CD14-positive monocyte (primary cell): Measurements from ENCODE around the gene AGO3. TPM values are rescaled to one million over a fixed set of nuclear protein-coding genes. Genes with fewer than 3 reads are reported as not detected.
A peak's percentile ranks its signal among the peaks of the same experiment; 100 is the strongest.

Experiments
- DNase-seq, 3 donors: peaks; one replicate each; pipeline ENCODE4 v3.0.0-alpha.2; 2011 to 2022
- H2AFZ ChIP-seq: 2 replicates; pipeline ENCODE4 v1.6.0; 2012; ENCODE audit warnings: mild to moderate bottlenecking, low read depth, low read length, inconsistent platforms; ENCODE audit not compliant: insufficient read depth, poor library complexity, severe bottlenecking
- H3K27ac ChIP-seq, 2 donors: 1 replicate in 1 of 2; 2 replicates in 1 of 2; pipeline ENCODE4 v1.5.1; 2012 to 2013; ENCODE audit warnings: low read length in 2 of 2, control low read depth in 1 of 2, inconsistent platforms in 1 of 2, low read depth in 1 of 2, mild to moderate bottlenecking in 1 of 2
- H3K27me3 ChIP-seq, 2 donors: one replicate each; pipeline versions ENCODE4 v1.6.0 to v1.6.1; 2011 to 2013; ENCODE audit warnings: low read length in 2 of 2; ENCODE audit not compliant: control insufficient read depth in 2 of 2, insufficient read depth in 2 of 2
- H3K36me3 ChIP-seq, 2 donors: replicated peaks in 1 of 2; 1 replicate in 1 of 2; 2 replicates in 1 of 2; pipeline versions ENCODE4 v1.5.1 to v1.6.1; 2012 to 2013; ENCODE audit warnings: low read length in 2 of 2, control low read depth in 1 of 2, inconsistent platforms in 1 of 2, mild to moderate bottlenecking in 1 of 2; ENCODE audit not compliant: insufficient read depth in 2 of 2, control insufficient read depth in 1 of 2
- H3K4me1 ChIP-seq, 2 donors: 1 replicate in 1 of 2; 2 replicates in 1 of 2; pipeline versions ENCODE4 v1.5.1 to v1.6.1; 2012 to 2013; ENCODE audit warnings: low read length in 2 of 2, control low read depth in 1 of 2, inconsistent platforms in 1 of 2, mild to moderate bottlenecking in 1 of 2, moderate library complexity in 1 of 2; ENCODE audit not compliant: insufficient read depth in 2 of 2, control insufficient read depth in 1 of 2
- H3K4me2 ChIP-seq: replicated peaks from 2 replicates; pipeline ENCODE3; 2012; ENCODE audit warnings: low read length, moderate library complexity, mild to moderate bottlenecking; ENCODE audit not compliant: poor library complexity, severe bottlenecking; ENCODE audit errors: extremely low read depth
- H3K4me3 ChIP-seq, 3 experiments: fragments of 200-600 bp in 1 of 3; sonication (generic) in 1 of 3; replicated peaks in 1 of 3; 1 replicate in 2 of 3; 2 replicates in 1 of 3; pipeline ENCODE4 v1.5.1; 2011 to 2013; ENCODE audit warnings: low read length in 3 of 3, mild to moderate bottlenecking in 3 of 3, control low read depth in 2 of 3, low read depth in 2 of 3, inconsistent platforms in 1 of 3, moderate library complexity in 1 of 3
- H3K79me2 ChIP-seq: 2 replicates; pipeline ENCODE4 v1.6.0; 2012; ENCODE audit warnings: mild to moderate bottlenecking, control low read depth, inconsistent platforms, low read length, moderate library complexity; ENCODE audit not compliant: insufficient read depth
- H3K9ac ChIP-seq: 2 replicates; pipeline ENCODE4 v1.6.0; 2017; ENCODE audit warnings: low read length, mild to moderate bottlenecking; ENCODE audit not compliant: insufficient read depth, poor library complexity, severe bottlenecking
- H3K9me3 ChIP-seq, 2 donors: replicated peaks in 1 of 2; 1 replicate in 1 of 2; 2 replicates in 1 of 2; pipeline versions ENCODE4 v1.5.1 to v1.6.1; 2012 to 2013; ENCODE audit warnings: low read length in 2 of 2, control low read depth in 1 of 2; ENCODE audit not compliant: control insufficient read depth in 1 of 2, insufficient read depth in 1 of 2
- H4K20me1 ChIP-seq: 2 replicates; pipeline ENCODE4 v1.6.0; 2012; ENCODE audit warnings: mild to moderate bottlenecking, low read length, control low read depth, moderate library complexity; ENCODE audit not compliant: insufficient read depth
- H3K27ac Mint-ChIP-seq, 7 donors: one replicate each; pipeline ENCODE4 v1.8.0; 2020; ENCODE audit warnings: mild to moderate bottlenecking in 7 of 7, mixed read lengths in 7 of 7, moderate library complexity in 6 of 7, inconsistent platforms in 2 of 7
- H3K27me3 Mint-ChIP-seq, 3 donors: one replicate each; pipeline ENCODE4 v1.8.0; 2021 to 2022; ENCODE audit warnings: low read depth in 3 of 3, mild to moderate bottlenecking in 3 of 3, mixed read lengths in 3 of 3, moderate library complexity in 3 of 3, inconsistent platforms in 1 of 3
- H3K36me3 Mint-ChIP-seq, 2 donors: one replicate each; pipeline ENCODE4 v1.8.0; 2020; ENCODE audit warnings: mixed read lengths in 2 of 2, inconsistent platforms in 1 of 2, mild to moderate bottlenecking in 1 of 2
- H3K4me1 Mint-ChIP-seq: one replicate; pipeline ENCODE4 v1.8.0; 2020; ENCODE audit warnings: mild to moderate bottlenecking, mixed read lengths
- H3K4me3 Mint-ChIP-seq, 2 donors: one replicate each; pipeline ENCODE4 v1.8.0; 2020; ENCODE audit warnings: mild to moderate bottlenecking in 2 of 2, mixed read lengths in 2 of 2, moderate library complexity in 1 of 2
- H3K9me3 Mint-ChIP-seq, 7 donors: one replicate each; pipeline ENCODE4 v1.8.0; 2020 to 2022; ENCODE audit warnings: mixed read lengths in 7 of 7, mild to moderate bottlenecking in 6 of 7, moderate library complexity in 6 of 7, inconsistent platforms in 2 of 7
- WGBS: methylation state at CpG from one replicate; pipeline ENCODE4 v1.1.5; 2013; ENCODE audit warnings: missing lambda C conversion rate; ENCODE audit not compliant: insufficient coverage; 5-methylcytosine and 5-hydroxymethylcytosine counted together
- intact Hi-C, 2 donors: fragments of 100-400 bp; cut with micrococcal nuclease; formaldehyde crosslinking; loops; one replicate each; pipeline versions ENCODE4 v1.15.0 to v1.15.1; 2023
- polyA plus RNA-seq, 3 donors: library from polyadenylated mRNA; depleted of rRNA in 1 of 3; unstranded in 2 of 3; stranded (reverse) in 1 of 3; fragments of 300-500 nt in 2 of 3; fragments of >200 nt in 1 of 3; fragmentation: Illumina TruSeq in 2 of 3; gene quantifications; 1 replicate in 2 of 3; 2 replicates in 1 of 3; pipeline ENCODE4 v1.2.3, GENCODE V29; 2012 to 2021
- TF ChIP-seq, protein P1 (sequence below): fragments of 200-600 bp; IDR thresholded peaks from one replicate; pipeline ENCODE4 v1.8.0; 2022; ENCODE audit warnings: antibody characterized with exemption, mild to moderate bottlenecking

AGO3 gene
- polyA plus RNA-seq, 3 donors: 6.3 to 9.0 (median 8.3) TPM

DNA sequence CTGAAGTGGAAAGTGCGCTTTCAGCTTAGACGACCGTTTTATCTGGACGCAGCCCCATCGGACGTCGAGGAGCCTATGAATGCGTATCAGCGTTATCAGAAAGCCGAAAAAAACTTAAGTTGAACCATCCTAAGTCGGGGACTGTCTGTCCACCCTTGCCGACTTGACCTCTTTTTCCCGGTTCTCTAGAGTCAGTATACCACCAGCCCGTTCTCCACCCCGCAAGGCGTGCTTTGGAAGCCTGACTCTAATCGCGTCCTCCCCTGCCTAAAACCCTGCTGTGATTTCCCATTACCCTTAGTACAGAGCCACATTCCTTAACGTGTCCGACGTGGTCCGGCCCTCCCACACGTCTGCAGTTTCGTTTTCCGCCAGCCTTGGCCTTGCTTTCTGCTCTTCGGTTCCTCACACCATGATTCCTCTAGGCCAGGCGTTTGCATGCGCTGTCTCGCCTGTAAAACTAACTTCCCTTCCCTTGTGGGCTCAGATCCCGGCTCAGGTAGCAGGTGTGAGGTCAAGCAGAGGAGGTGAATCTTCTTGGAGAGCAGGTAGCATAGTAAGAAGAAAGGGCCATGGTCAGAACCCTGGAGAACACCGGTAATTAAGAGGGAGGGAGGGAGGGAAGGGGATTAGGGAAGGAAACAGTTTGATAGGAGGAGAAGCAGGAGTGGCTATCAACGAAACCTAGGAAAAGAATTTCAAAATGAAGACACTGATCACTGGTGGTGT, 158.7 kb downstream of the AGO3 start:
- H3K27ac ChIP-seq: peak overlapping the region; percentile 82 to 89
- Mint-ChIP-seq H3K9me3 (peaks cover 0 to 3% (median 0%) of the 10 kb centered on the region in 7 donors), H3K4me1 (peaks cover 30% of the 10 kb centered on the region), H3K27me3 (peaks cover 4 to 8% (median 6%) of the 10 kb centered on the region in 3 donors), H3K36me3 (peaks cover 34 to 37% of the 10 kb centered on the region in 2 donors), H3K4me3 (peak overlapping the region; percentile 92 to 100), H3K27ac (peak overlapping the region; percentile 92 to 99 (median 95))
- H3K9me3 ChIP-seq: no peaks in the 10 kb centered on the region
- H3K9ac ChIP-seq: peak overlapping the region; percentile 90
- H2AFZ ChIP-seq: peak overlapping the region; percentile 100
- peak overlapping the region; percentile 75 to 94 (median 86) for H3K4me3 ChIP-seq
- peaks cover 45% of the 10 kb centered on the region for H3K79me2 ChIP-seq
- peak overlapping the region; percentile 76 for H3K4me2 ChIP-seq
- peaks cover 0 to 7% of the 10 kb centered on the region in 2 donors for H3K27me3 ChIP-seq
- intact Hi-C loops: no loop called here
- 3% methylated on average over 27 of the region's 32 CpGs for WGBS
- TF ChIP-seq, protein P1, sequence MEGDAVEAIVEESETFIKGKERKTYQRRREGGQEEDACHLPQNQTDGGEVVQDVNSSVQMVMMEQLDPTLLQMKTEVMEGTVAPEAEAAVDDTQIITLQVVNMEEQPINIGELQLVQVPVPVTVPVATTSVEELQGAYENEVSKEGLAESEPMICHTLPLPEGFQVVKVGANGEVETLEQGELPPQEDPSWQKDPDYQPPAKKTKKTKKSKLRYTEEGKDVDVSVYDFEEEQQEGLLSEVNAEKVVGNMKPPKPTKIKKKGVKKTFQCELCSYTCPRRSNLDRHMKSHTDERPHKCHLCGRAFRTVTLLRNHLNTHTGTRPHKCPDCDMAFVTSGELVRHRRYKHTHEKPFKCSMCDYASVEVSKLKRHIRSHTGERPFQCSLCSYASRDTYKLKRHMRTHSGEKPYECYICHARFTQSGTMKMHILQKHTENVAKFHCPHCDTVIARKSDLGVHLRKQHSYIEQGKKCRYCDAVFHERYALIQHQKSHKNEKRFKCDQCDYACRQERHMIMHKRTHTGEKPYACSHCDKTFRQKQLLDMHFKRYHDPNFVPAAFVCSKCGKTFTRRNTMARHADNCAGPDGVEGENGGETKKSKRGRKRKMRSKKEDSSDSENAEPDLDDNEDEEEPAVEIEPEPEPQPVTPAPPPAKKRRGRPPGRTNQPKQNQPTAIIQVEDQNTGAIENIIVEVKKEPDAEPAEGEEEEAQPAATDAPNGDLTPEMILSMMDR: no peak
- peaks cover 37% of the 10 kb centered on the region in 2 donors for H3K4me1 ChIP-seq
- DNase-seq: peak in 2 of 3 donors; percentile 45 to 48
- peaks cover 21% of the 10 kb centered on the region for H4K20me1 ChIP-seq
- H3K36me3 ChIP-seq: peaks cover 35 to 38% of the 10 kb centered on the region in 2 donors

DNA sequence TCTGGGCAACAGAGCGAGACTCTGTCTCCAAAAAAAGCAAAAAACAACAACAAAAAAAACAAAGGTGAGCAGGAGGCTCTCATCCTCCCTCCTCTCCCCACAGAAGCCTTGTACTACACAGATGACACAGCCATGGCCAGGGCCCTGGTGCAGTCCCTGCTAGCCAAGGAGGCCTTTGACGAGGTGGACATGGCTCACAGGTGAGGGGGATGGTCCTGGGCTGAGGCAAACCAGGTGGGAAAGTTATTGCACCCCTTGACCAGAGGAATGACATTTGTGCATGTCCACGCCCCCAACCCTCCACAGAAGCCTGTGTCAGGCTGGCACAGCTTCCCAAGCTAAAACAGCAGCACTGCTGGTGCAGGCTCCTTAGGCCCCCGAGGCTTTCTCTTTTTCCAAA, 160.2 kb downstream of the AGO3 start:
- Histone ChIP-seq H4K20me1 (peaks cover 21% of the 10 kb centered on the region), H3K27ac (no peak overlapping the region), H3K36me3 (peaks cover 40 to 46% of the 10 kb centered on the region in 2 donors), H2AFZ (no peak overlapping the region), H3K79me2 (peaks cover 45% of the 10 kb centered on the region), H3K27me3 (no peaks in the 10 kb centered on the region), H3K4me1 (peaks cover 50 to 52% of the 10 kb centered on the region in 2 donors), H3K9ac (no peak overlapping the region), H3K4me3 (no peak overlapping the region), H3K9me3 (no peaks in the 10 kb centered on the region), H3K4me2 (no peak overlapping the region)
- WGBS: 100% methylated on average over 3 of the region's 4 CpGs
- no peak overlapping the region for H3K4me3 Mint-ChIP-seq
- peaks cover 35 to 44% of the 10 kb centered on the region in 2 donors for H3K36me3 Mint-ChIP-seq
- H3K27me3 Mint-ChIP-seq: peaks cover 0 to 2% (median 0%) of the 10 kb centered on the region in 3 donors
- no peak overlapping the region for H3K27ac Mint-ChIP-seq
- intact Hi-C loops: no loop called here
- TF ChIP-seq, protein P1: no peak
- H3K9me3 Mint-ChIP-seq: peaks cover 0 to 2% (median 0%) of the 10 kb centered on the region in 7 donors
- peaks cover 42% of the 10 kb centered on the region for H3K4me1 Mint-ChIP-seq
- no peak for DNase-seq
